Vagina (tissue), 2 donors: Measurements from ENCODE around the gene RAPH1.

Source experiments
- CTCF ChIP-seq, 3 experiments: fragments of 450-650 bp in 2 of 3; fragments of 200-600 bp in 1 of 3; sonication (generic) in 1 of 3; IDR thresholded peaks; one replicate each; pipeline ENCODE4 v1.5.1; 2017 to 2019; ENCODE audit warnings: antibody characterized with exemption in 3 of 3, mild to moderate bottlenecking in 2 of 3, moderate library complexity in 2 of 3
- POLR2A ChIP-seq, 2 donors: fragments of 450-650 bp; IDR thresholded peaks; one replicate each; pipeline ENCODE4 v1.6.1; 2017; ENCODE audit warnings: antibody characterized with exemption in 2 of 2, mild to moderate bottlenecking in 2 of 2, moderate library complexity in 2 of 2

- TF ChIP-seq POLR2A (IDR thresholded peaks at IDR 0.05) (no peak), CTCF (IDR thresholded peaks at IDR 0.05) (no peak)
Observed at GRCh38 chr2:203366639-203367466, 168.2 kb downstream of the RAPH1 start.
